ENCODE measurements around the gene ZNF786.

The ZNF786 gene

DNA sequence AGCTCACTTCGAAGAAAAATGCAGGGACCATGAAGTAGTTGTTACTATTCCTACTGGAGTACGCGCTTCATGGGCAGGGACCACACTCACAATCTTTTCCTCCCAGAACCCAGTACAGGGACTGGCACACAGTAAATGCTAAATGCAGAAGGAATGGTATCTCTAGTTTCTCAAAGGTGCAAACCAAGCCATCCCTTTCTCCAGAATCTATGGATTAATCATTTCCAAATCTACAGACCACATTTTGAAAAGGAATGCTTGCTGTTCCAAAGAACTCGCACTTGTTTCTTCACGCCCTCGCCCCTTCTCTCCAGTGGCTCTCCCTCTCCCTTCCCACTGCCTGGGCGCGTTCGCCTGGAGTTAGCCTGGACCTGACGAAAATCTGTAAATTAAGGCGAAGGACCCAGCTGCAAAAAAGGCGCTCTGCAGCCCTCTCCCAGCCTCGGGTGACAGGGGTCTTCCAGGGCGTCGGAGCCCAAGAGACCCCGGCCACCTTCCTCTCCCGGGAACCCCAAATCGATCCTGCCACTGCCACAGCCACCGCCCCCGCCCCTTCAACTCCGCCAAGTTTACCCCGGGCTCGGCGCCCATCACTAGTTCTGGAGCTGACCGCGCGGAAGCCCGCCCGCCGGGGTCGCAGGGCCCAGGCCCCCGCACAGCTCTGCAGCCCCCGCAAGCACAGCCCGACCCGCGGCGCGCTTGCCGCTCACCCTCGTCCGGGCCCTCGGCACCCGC, 62.7 kb downstream of the ZNF786 start:
- no peak for DNase-seq

DNA sequence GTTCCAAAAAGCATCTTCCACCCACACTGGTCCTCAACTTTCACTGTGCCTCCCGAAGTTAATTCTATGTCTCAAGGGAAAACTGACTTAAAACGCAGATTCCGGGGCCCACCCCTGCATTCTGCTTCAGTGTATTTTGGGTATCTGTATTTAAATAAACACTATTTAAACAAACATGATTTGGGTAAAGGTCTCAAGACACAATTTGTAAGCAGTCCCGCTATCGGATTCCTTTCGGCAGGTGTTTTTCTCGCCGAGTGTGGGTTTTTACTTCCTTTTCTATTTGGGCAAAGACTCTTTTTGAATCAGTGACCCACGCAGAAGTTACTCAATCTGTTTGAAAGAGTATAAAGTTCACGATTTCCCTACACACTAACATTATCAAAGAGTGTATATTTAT, 63.5 kb downstream of the ZNF786 start:
- DNase-seq, result no peak

DNA sequence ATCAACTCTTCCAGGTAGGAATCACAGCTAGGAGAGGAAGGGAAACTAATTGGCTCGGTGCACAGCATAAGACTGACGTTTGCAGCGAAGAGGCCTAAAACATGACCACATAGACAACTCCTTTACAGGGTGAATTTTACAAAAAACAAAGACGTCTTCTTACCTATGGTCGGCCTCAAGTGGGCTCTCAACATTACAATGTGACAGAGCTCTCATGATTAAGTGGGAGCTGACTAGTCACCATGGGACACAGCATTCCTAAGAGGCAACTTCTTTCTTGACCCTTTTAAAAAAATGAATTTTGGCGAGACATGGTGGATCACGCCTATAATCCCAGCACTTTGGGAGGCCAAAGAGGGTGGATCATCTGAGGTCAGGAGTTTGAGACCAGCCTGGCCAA, 66.9 kb downstream of the ZNF786 start:
- DNase-seq, result no peak

DNA sequence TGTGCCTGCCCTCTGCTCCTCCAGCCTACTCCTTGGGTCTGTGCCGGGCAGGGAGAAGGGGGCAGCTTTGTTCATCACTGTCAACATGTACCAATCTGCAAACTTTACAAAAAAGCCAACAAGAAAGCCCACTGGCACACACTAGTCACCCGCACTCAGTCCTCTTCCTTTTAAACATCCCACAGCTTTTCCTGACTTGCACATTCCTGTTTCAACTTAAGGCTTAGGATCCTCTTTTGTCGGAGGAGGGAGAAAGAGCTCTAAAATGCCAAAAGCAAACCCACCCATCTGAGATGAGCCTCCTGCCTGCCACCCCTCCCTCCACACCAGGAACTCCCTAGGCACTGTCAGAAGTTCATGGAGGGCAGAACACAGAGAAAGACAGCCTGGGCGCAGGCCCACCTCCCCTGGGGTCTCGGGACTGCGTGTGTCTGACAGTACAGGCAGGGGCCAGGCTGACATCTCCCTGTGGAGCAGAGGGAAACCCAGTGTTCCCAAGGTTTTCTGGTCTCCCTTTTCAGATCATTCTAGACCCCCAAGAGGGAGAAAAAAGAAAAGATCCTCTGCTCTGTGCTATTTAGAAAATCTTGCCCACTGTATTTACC, 67.7 kb downstream of the ZNF786 start:
- DNase-seq, result no peak

DNA sequence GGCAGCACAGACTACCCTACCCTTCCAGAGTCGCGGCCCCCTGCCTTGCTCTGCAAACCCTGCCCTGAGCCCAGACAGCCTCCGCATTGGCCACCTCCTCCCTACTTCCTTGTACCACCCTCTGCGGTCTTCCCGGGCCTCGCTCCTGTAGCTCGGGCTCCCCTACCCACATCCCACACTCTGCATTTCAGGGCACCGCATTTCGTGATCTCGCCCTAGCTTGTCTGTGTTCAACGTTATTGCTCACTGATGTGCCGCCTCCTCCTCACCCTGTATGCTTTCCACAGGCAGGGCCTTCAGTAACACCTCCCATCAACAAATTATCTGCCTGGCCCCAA, 68.8 kb downstream of the ZNF786 start:
- DNase-seq, result no peak

DNA sequence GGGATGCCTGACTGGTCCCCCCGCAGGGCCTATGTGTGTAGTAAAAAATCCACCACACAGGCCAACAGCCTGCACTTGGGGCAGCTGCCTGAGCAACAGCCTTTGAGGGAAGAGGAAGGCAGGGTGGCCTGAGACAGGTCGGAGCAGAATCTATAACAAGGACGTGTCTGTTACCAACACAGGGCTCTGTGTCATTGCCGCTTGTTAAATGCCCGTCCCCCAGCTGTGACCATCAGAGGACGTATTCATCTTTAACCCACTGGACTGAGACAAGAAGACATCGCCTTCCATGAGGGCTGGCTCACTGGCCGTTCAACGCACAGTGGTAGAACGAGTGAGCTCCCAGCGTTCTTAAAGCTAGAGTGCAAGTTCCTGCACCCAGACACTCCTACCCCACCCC, 70.0 kb downstream of the ZNF786 start:
- DNase-seq, result no peak

Measured in right hindlimb (tissue), 1 donor.